H9 (cell line): ENCODE data around the gene CADPS. TPM values are rescaled to one million over a fixed set of nuclear protein-coding genes. Genes with fewer than 3 reads are reported as not detected.

Source experiments
- DNase-seq: peaks from one replicate; pipeline ENCODE4 v3.0.0-alpha.2; 2017
- H2AFZ ChIP-seq: one replicate; pipeline ENCODE4 v1.6.1; 2013; ENCODE audit warnings: mild to moderate bottlenecking, low read length, control low read depth, moderate library complexity
- H2AK5ac ChIP-seq: 2 replicates; pipeline ENCODE4 v1.6.1; 2013; ENCODE audit warnings: low read length, control low read depth, mixed read lengths; ENCODE audit not compliant: insufficient read length
- H2BK120ac ChIP-seq: one replicate; pipeline ENCODE4 v1.6.1; 2013; ENCODE audit warnings: low read depth, mild to moderate bottlenecking, low read length, control low read depth, inconsistent platforms; ENCODE audit not compliant: poor library complexity, severe bottlenecking
- H2BK12ac ChIP-seq: 2 replicates; pipeline ENCODE4 v1.6.1; 2013; ENCODE audit warnings: low read length, control low read depth, mixed read lengths, low read depth; ENCODE audit not compliant: insufficient read length
- H2BK15ac ChIP-seq: 2 replicates; pipeline ENCODE4 v1.6.1; 2013; ENCODE audit warnings: low read depth, low read length, control low read depth
- H2BK20ac ChIP-seq: one replicate; pipeline ENCODE4 v1.6.1; 2013; ENCODE audit warnings: low read depth, mild to moderate bottlenecking, low read length, control low read depth, inconsistent platforms; ENCODE audit not compliant: poor library complexity, severe bottlenecking
- H2BK5ac ChIP-seq: 2 replicates; pipeline ENCODE4 v1.6.1; 2013; ENCODE audit warnings: low read length, control low read depth, mixed read lengths; ENCODE audit not compliant: insufficient read length
- H3K14ac ChIP-seq: 2 replicates; pipeline ENCODE4 v1.6.1; 2013; ENCODE audit warnings: low read length, control low read depth; ENCODE audit not compliant: insufficient read depth
- H3K18ac ChIP-seq: 2 replicates; pipeline ENCODE4 v1.6.1; 2013; ENCODE audit warnings: low read depth, mild to moderate bottlenecking, mixed read lengths, low read length, control low read depth; ENCODE audit not compliant: insufficient read length
- H3K23ac ChIP-seq: 2 replicates; pipeline ENCODE4 v1.6.1; 2013; ENCODE audit warnings: low read length, control low read depth, mixed read lengths, low read depth; ENCODE audit not compliant: insufficient read length
- H3K23me2 ChIP-seq: 2 replicates; pipeline ENCODE4 v1.6.1; 2013; ENCODE audit warnings: low read depth, mild to moderate bottlenecking, mixed read lengths, low read length, control low read depth; ENCODE audit not compliant: insufficient read length, poor library complexity, severe bottlenecking
- H3K27ac ChIP-seq: 2 replicates; pipeline ENCODE4 v1.5.1; 2013; ENCODE audit warnings: low read length, control low read depth, mixed read lengths, low read depth; ENCODE audit not compliant: insufficient read length
- H3K27me3 ChIP-seq: 2 replicates; pipeline ENCODE4 v1.6.1; 2013; ENCODE audit warnings: low read length, control low read depth, inconsistent platforms; ENCODE audit not compliant: insufficient read depth
- H3K4ac ChIP-seq: 2 replicates; pipeline ENCODE4 v1.6.1; 2013; ENCODE audit warnings: low read depth, mild to moderate bottlenecking, control low read depth, inconsistent platforms, low read length, moderate library complexity
- H3K4me1 ChIP-seq: 2 replicates; pipeline ENCODE4 v1.6.1; 2013; ENCODE audit warnings: low read length, control low read depth, inconsistent platforms; ENCODE audit not compliant: insufficient read depth
- H3K4me2 ChIP-seq: 2 replicates; pipeline ENCODE4 v1.6.1; 2013; ENCODE audit warnings: low read length, control low read depth, mixed read lengths; ENCODE audit not compliant: insufficient read length, insufficient read depth
- H3K56ac ChIP-seq: 2 replicates; pipeline ENCODE4 v1.6.1; 2013; ENCODE audit warnings: low read depth, mild to moderate bottlenecking, mixed read lengths, low read length, control low read depth; ENCODE audit not compliant: insufficient read length
- H3K79me1 ChIP-seq: 2 replicates; pipeline ENCODE4 v1.6.1; 2013; ENCODE audit warnings: low read depth, mild to moderate bottlenecking, moderate library complexity, low read length, control low read depth, inconsistent platforms; ENCODE audit not compliant: insufficient read depth, poor library complexity, severe bottlenecking
- H3K79me2 ChIP-seq: 2 replicates; pipeline ENCODE4 v1.6.1; 2013; ENCODE audit warnings: low read length, control low read depth, inconsistent platforms; ENCODE audit not compliant: insufficient read depth
- H3K9ac ChIP-seq: 2 replicates; pipeline ENCODE4 v1.6.1; 2013; ENCODE audit warnings: low read length, control low read depth, mixed read lengths; ENCODE audit not compliant: insufficient read length; ENCODE audit errors: extremely low read depth
- H3K9me3 ChIP-seq: one replicate; pipeline ENCODE4 v1.6.1; 2013; ENCODE audit warnings: low read depth, low read length, inconsistent platforms; ENCODE audit not compliant: control insufficient read depth
- H3T11ph ChIP-seq: one replicate; pipeline ENCODE4 v1.6.1; 2013; ENCODE audit warnings: mild to moderate bottlenecking, low read length, control low read depth, inconsistent platforms
- H4K20me1 ChIP-seq: one replicate; pipeline ENCODE4 v1.6.1; 2013; ENCODE audit not compliant: control insufficient read depth, insufficient read length, insufficient read depth
- H4K5ac ChIP-seq: 2 replicates; pipeline ENCODE4 v1.6.1; 2013; ENCODE audit warnings: low read depth, mild to moderate bottlenecking, mixed read lengths, low read length, control low read depth; ENCODE audit not compliant: insufficient read length
- H4K8ac ChIP-seq: replicated peaks from 2 replicates; pipeline ENCODE4 v1.6.1; 2013; ENCODE audit warnings: low read length, control low read depth, mixed read lengths, low read depth; ENCODE audit not compliant: insufficient read length
- H4K91ac ChIP-seq: 2 replicates; pipeline ENCODE4 v1.6.1; 2013; ENCODE audit warnings: low read depth, mild to moderate bottlenecking, moderate library complexity, mixed read lengths, low read length, control low read depth; ENCODE audit not compliant: insufficient read length
- H3K27ac Mint-ChIP-seq, 3 experiments: 2 replicates in 2 of 3; 3 replicates in 1 of 3; pipeline ENCODE4 v1.8.0; 2020 to 2021; ENCODE audit warnings: mixed read lengths in 3 of 3, mild to moderate bottlenecking in 1 of 3, moderate library complexity in 1 of 3
- H3K27me3 Mint-ChIP-seq: 2 replicates; pipeline ENCODE4 v1.8.0; 2021; ENCODE audit warnings: low read depth, mild to moderate bottlenecking, moderate library complexity, mixed read lengths
- H3K36me3 Mint-ChIP-seq, 3 experiments: 2 replicates in 2 of 3; 3 replicates in 1 of 3; pipeline ENCODE4 v1.8.0; 2020 to 2021; ENCODE audit warnings: low read depth in 3 of 3, mixed read lengths in 3 of 3; ENCODE audit not compliant: insufficient read depth in 1 of 3
- H3K4me1 Mint-ChIP-seq, 2 experiments: 2 replicates each; pipeline ENCODE4 v1.8.0; 2020; ENCODE audit warnings: mixed read lengths in 2 of 2
- H3K4me3 Mint-ChIP-seq, 2 experiments: 2 replicates in 1 of 2; 3 replicates in 1 of 2; pipeline ENCODE4 v1.8.0; 2020 to 2021; ENCODE audit warnings: mild to moderate bottlenecking in 2 of 2, mixed read lengths in 2 of 2, moderate library complexity in 1 of 2
- H3K9me3 Mint-ChIP-seq, 2 experiments: 2 replicates in 1 of 2; 3 replicates in 1 of 2; pipeline ENCODE4 v1.8.0; 2020; ENCODE audit warnings: mild to moderate bottlenecking in 2 of 2, mixed read lengths in 2 of 2, moderate library complexity in 1 of 2
- CTCF ChIP-seq: fragments of 200-600 bp; sonication (generic); conservative IDR thresholded peaks from 3 replicates; pipeline ENCODE4 v1.8.0; 2021; ENCODE audit warnings: antibody characterized with exemption, mild to moderate bottlenecking
- WGBS: extraction: QIAGEN DNeasy Blood & Tissue Kit; methylation state at CpG from one replicate; pipeline ENCODE4 v1.1.7; 2013; ENCODE audit warnings: missing lambda C conversion rate, low lambda C conversion rate, mixed read lengths; ENCODE audit not compliant: insufficient read length; ENCODE audit errors: extremely low coverage; 5-methylcytosine and 5-hydroxymethylcytosine counted together
- total RNA-seq: library from RNA; stranded (reverse); gene quantifications from 2 replicates; pipeline ENCODE4 v1.2.1, GENCODE V29; 2021

CADPS gene
- total RNA-seq, 1 experiment from 2014 or later, result 6.6 TPM

DNA sequence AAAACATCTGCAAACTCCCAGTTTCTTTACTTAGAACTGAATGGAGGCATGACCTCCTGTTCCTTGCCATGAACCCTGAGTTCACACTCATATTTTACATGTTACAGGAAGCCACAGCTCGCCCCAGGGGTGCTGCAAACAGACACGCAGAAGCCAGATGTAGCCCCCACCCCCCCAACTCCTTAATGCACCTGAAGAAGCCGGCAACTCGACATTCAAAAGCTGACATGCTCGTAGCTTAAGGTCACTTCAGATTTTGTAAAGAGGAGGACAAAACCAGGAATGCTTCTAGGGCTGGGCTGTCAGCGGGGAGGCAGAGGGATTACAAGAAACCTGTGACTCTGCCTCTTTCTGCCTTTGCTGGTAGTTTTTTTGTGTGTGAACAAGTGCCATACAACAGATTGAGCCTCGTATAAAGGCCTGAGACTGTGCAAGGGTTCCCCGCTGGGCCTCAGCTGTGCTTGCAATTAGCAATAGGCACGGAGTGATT is 459.9 kb downstream of the CADPS start:
- Mint-ChIP-seq H3K9me3 (peaks cover 0 to 4% of the 10 kb centered on the region in 2 experiments; a peak in 1 of 5 replicates), H3K27ac (peak overlapping the region; percentile 93 to 96 (median 95)), H3K4me3 (peak overlapping the region; percentile 60 to 83), H3K36me3 (peaks cover 0 to 4% (median 1%) of the 10 kb centered on the region in 3 experiments; a peak in 2 of 7 replicates), H3K4me1 (peaks cover 39 to 42% of the 10 kb centered on the region in 2 experiments), H3K27me3 (peaks cover 83% of the 10 kb centered on the region)
- Histone ChIP-seq H3K18ac (no peak overlapping the region), H4K8ac (no peak overlapping the region), H4K91ac (no peak overlapping the region), H2AK5ac (no peak overlapping the region), H3K23me2 (no peaks in the 10 kb centered on the region), H2BK5ac (no peak overlapping the region), H4K5ac (no peak overlapping the region), H4K20me1 (no peaks in the 10 kb centered on the region), H3K79me1 (no peaks in the 10 kb centered on the region), H3K9me3 (no peaks in the 10 kb centered on the region), H2BK12ac (no peak overlapping the region), H3K23ac (no peak overlapping the region), H3K4ac (no peak overlapping the region), H3K4me2 (peak overlapping the region; percentile 51), H3K79me2 (no peaks in the 10 kb centered on the region), H3T11ph (no peak overlapping the region), H2AFZ (no peak overlapping the region), H3K27ac (no peak overlapping the region), H3K56ac (no peak overlapping the region), H2BK120ac (no peak overlapping the region), H3K14ac (no peak overlapping the region), H3K27me3 (no peaks in the 10 kb centered on the region), H3K9ac (no peak overlapping the region), H3K4me1 (peaks cover 7% of the 10 kb centered on the region; the same call in 1 of the 2 replicates), H2BK15ac (no peak overlapping the region), H2BK20ac (no peak overlapping the region)
- no CpG with 5 or more reads among the region's 9 CpGs for WGBS
- no peak for TF ChIP-seq CTCF
- peak; percentile 83 for DNase-seq
